Retinal pigment epithelial cell (primary cell): ENCODE measurements around the gene THRA.
"Not testable (repeated sequence)": the region's sequence is repeated elsewhere in the genome, so short reads cannot be mapped to it uniquely, and the experiment has no call there.

ENCODE experiments used
- DNase-seq: peaks from one replicate; pipeline ENCODE4 v3.0.0-alpha.2; 2010; ENCODE audit warnings: low read depth
- H3K4me3 ChIP-seq: 2 replicates; pipeline ENCODE4 v1.5.1; 2011; ENCODE audit warnings: mild to moderate bottlenecking, low read length, control low read depth, moderate library complexity
- TF ChIP-seq, protein P1 (sequence below): conservative IDR thresholded peaks from 2 replicates; pipeline ENCODE4 v1.5.1; 2011; ENCODE audit warnings: low read depth, low read length, control low read depth, inconsistent platforms

THRA gene

GRCh38 chr17:40134184-40134583, 71.4 kb downstream of the THRA start:
- no peak for DNase-seq
- H3K4me3 ChIP-seq: no peak overlapping the region
- TF ChIP-seq, protein P1, sequence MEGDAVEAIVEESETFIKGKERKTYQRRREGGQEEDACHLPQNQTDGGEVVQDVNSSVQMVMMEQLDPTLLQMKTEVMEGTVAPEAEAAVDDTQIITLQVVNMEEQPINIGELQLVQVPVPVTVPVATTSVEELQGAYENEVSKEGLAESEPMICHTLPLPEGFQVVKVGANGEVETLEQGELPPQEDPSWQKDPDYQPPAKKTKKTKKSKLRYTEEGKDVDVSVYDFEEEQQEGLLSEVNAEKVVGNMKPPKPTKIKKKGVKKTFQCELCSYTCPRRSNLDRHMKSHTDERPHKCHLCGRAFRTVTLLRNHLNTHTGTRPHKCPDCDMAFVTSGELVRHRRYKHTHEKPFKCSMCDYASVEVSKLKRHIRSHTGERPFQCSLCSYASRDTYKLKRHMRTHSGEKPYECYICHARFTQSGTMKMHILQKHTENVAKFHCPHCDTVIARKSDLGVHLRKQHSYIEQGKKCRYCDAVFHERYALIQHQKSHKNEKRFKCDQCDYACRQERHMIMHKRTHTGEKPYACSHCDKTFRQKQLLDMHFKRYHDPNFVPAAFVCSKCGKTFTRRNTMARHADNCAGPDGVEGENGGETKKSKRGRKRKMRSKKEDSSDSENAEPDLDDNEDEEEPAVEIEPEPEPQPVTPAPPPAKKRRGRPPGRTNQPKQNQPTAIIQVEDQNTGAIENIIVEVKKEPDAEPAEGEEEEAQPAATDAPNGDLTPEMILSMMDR: no peak

GRCh38 chr17:40135817-40136216, 73.1 kb downstream of the THRA start:
- H3K4me3 ChIP-seq: no peak overlapping the region
- DNase-seq: no peak
- TF ChIP-seq, protein P1: no peak

DNA sequence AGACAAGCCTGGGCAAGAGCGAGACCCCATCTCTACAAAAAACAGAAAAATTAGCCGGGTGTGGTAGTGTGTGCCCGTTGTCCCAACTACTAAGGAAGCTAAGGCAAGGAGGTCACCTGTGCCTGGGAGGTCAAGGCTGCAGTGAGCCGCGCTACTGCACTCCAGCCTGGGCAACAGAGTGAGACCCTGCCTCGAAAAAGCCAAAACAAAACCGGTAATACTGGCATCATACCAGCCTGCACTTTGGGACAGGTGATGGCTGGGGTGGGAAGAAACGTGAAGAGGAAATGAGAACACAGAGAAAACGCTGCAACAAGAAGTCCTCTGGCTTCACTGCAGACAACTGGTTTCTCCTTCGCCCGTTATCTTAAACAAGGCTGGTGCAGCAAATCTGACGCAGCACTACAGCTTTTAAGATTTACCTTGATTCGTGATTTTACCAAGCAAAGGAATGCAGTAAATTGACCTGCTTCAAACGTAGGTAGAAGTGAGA, 76.8 kb downstream of the THRA start:
- no peak for DNase-seq
- TF ChIP-seq, protein P1: no peak
- H3K4me3 ChIP-seq: peak overlapping the region; percentile 83

DNA sequence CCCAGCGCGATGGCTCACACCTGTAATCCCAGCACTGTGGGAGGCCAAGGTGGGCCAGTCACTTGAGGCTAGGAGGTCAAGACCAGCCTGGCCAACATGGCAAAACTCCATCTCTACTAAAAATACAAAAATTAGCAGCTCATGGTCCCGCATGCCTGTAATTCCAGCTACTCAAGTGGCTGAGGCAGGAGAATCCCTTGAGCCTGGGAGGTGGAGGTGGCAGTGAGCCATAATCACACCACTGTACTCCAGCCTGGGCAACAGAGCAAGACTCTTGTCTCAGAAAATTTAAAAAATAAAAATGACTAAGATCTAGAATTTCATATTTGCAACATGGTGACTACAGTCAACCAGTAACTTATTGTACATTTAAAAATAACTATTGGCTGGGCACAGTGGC, 80.4 kb downstream of the THRA start:
- not testable (repeated sequence) for H3K4me3 ChIP-seq, DNase-seq
